ENCODE measurements around the gene USH2A. TPM values are rescaled to one million over a fixed set of nuclear protein-coding genes. Genes with fewer than 3 reads are reported as not detected.

Gene USH2A
- total RNA-seq, 1 donor from 2014 or later: not detected

DNA sequence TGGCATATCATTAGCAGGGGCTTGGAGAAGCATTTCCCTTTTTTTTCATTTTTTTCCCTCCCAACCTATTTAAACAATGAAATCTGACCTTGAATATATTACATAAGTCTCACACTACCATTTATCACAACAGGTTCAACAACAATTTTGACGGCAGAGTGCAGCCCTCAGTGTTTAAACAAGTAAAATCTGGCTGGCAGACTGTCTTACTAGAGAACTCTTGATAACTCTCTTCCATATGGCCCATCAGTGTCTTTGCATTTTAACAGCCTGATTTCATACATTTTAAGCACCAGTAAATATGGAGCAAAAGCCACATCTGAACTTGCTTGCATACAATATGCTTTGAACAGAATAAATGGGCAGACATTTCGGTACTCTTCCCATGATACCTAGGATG lies 643.1 kb downstream of the USH2A start:
- ATAC-seq (no peak), DNase-seq (no peak)
- H3K27me3 ChIP-seq: no peaks in the 10 kb centered on the region
- H3K4me3 ChIP-seq: no peak overlapping the region
- no peak overlapping the region for H3K27ac ChIP-seq
- intact Hi-C loops (cut with DNase I): no loop called here
- no peaks in the 10 kb centered on the region for H3K36me3 ChIP-seq
- TF ChIP-seq, protein P1, sequence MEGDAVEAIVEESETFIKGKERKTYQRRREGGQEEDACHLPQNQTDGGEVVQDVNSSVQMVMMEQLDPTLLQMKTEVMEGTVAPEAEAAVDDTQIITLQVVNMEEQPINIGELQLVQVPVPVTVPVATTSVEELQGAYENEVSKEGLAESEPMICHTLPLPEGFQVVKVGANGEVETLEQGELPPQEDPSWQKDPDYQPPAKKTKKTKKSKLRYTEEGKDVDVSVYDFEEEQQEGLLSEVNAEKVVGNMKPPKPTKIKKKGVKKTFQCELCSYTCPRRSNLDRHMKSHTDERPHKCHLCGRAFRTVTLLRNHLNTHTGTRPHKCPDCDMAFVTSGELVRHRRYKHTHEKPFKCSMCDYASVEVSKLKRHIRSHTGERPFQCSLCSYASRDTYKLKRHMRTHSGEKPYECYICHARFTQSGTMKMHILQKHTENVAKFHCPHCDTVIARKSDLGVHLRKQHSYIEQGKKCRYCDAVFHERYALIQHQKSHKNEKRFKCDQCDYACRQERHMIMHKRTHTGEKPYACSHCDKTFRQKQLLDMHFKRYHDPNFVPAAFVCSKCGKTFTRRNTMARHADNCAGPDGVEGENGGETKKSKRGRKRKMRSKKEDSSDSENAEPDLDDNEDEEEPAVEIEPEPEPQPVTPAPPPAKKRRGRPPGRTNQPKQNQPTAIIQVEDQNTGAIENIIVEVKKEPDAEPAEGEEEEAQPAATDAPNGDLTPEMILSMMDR (IDR thresholded peaks at IDR 0.05): no peak
- H3K4me1 ChIP-seq: no peaks in the 10 kb centered on the region
- no peaks in the 10 kb centered on the region for H3K9me3 ChIP-seq

DNA sequence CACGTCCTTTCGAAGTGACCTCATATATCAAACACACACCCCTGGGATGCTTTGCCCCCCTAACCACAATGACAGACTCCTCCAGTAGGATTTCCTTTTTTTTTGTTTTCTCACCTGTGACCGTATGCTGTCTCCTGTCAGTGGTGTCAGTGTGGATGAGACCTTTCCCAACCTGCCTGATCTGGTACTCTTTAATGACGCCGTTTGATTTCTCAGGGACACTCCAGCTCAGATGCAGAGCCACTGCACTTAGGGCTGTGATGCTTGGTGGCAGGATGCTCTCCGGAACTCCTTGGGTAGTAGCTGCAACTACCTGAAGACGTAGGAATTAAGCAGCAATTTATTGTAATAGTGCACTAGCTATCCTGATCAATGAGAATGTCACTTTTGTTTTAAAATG lies 643.5 kb downstream of the USH2A start:
- no peak for DNase-seq
- intact Hi-C loops (cut with DNase I): no loop called here
- H3K9me3 ChIP-seq: no peaks in the 10 kb centered on the region
- no peak overlapping the region for H3K4me3 ChIP-seq
- H3K27me3 ChIP-seq: no peaks in the 10 kb centered on the region
- H3K27ac ChIP-seq: no peak overlapping the region
- ATAC-seq: no peak
- no peaks in the 10 kb centered on the region for H3K36me3 ChIP-seq
- TF ChIP-seq, protein P1 (IDR thresholded peaks at IDR 0.05): no peak
- no peaks in the 10 kb centered on the region for H3K4me1 ChIP-seq

DNA sequence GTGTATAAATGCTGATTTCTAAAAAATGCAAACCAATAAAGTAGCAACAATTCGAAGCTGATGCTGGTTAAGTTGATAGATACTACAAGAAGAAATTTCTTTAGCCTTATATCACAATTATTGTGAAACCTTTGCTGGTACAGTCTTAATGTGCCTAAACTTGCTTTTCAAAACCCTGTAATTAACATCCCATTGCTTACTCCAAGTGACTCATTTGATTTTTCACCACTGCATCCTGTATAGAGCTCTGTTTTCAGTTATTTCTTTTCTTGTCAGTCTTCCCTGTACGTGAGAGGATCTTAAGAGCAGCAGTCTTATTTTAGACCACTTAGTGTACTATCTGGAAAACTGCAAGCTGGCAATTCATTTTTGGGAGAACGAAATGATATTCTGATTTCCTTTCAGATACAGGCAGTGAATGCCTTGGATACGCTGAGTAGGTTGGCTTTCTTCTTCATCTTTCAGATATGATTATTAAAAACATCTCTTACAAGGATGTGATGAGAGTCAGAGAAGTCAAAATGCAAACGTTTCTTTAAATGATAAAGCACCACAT lies 645.8 kb downstream of the USH2A start:
- ATAC-seq: no peak

DNA sequence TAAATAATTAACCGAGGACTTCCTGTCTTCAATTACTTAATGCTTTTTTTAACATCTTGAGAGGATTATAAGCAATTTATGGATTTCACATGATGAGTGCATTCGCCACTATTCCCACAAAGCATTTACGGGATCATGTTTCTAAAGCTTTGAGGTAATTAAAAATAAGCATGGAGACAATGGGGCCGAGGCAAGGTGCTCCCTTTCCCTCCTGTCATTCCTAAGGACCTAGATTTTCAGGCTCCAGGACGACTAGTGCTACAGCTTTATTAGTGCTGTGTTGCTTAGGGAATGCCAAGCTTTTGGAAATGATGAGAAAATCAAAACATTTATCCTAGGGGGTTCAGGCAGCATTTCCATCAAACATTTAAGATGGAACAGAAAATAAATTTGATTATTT lies 646.9 kb downstream of the USH2A start:
- Histone ChIP-seq H3K27me3 (no peaks in the 10 kb centered on the region), H3K27ac (no peak overlapping the region), H3K4me1 (no peaks in the 10 kb centered on the region), H3K9me3 (no peaks in the 10 kb centered on the region), H3K36me3 (no peaks in the 10 kb centered on the region), H3K4me3 (no peak overlapping the region)
- intact Hi-C loops (cut with DNase I): no loop called here
- TF ChIP-seq, protein P1 (IDR thresholded peaks at IDR 0.05): no peak
- ATAC-seq (no peak), DNase-seq (no peak)

More for the DNA sequence above, 645.8 kb downstream of the USH2A start:
- Histone ChIP-seq H3K27ac (no peak overlapping the region), H3K27me3 (no peaks in the 10 kb centered on the region), H3K4me3 (no peak overlapping the region), H3K4me1 (no peaks in the 10 kb centered on the region), H3K9me3 (no peaks in the 10 kb centered on the region), H3K36me3 (no peaks in the 10 kb centered on the region)
- TF ChIP-seq, protein P1 (IDR thresholded peaks at IDR 0.05): no peak
- DNase-seq: no peak
- intact Hi-C loops (cut with DNase I): no loop called here

DNA sequence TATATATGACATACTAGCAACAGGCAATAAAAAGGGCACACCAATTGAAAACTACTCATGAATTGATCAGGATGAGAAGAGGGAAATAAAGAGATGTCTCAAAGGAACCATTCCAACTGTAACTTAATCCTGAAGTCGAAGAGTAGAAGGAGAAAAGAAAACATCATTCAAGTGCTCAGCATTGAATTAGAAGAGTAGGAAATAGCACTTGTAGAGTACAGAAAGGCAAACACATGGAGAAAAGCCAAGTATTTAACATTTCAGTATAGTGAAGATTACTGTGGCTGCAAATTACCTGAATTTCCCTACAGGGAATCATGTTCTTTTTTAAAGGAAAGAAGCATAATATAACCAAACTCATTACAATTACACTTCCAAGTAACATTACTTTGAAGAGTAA lies 651.1 kb downstream of the USH2A start:
- TF ChIP-seq, protein P1 (IDR thresholded peaks at IDR 0.05): no peak
- Histone ChIP-seq H3K4me1 (no peaks in the 10 kb centered on the region), H3K4me3 (no peak overlapping the region), H3K36me3 (no peaks in the 10 kb centered on the region), H3K27me3 (no peaks in the 10 kb centered on the region), H3K9me3 (no peaks in the 10 kb centered on the region), H3K27ac (no peak overlapping the region)
- ATAC-seq (no peak), DNase-seq (no peak)
- intact Hi-C loops (cut with DNase I): no loop called here

DNA sequence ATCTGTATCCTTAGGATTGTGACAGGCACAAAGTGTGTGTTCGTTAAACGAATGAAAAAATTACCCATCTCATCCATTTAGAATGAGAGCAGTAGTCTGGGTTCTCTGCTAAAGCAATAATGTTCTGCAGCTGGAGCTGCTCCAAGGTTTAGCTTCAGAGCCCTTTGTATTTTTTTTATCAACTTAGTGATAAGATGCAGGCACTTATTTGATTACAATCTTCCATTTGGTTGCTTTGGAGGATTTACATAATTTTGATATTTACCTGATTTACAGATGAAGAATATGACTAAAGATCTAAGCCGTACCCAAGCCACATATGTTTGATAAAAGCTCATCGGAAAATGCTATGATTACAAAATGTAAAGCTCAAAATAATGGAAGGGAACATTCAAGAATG lies 654.9 kb downstream of the USH2A start:
- no peak for DNase-seq
- intact Hi-C loops (cut with DNase I): no loop called here

More for the DNA sequence above, 654.9 kb downstream of the USH2A start:
- Histone ChIP-seq H3K9me3 (no peaks in the 10 kb centered on the region), H3K36me3 (no peaks in the 10 kb centered on the region), H3K27me3 (no peaks in the 10 kb centered on the region), H3K27ac (no peak overlapping the region), H3K4me1 (no peaks in the 10 kb centered on the region), H3K4me3 (no peak overlapping the region)
- TF ChIP-seq, protein P1 (IDR thresholded peaks at IDR 0.05): no peak
- ATAC-seq: no peak
